ENCODE results near the gene TRIM54.
"Not testable (repeated sequence)": the region's sequence is repeated elsewhere in the genome, so short reads cannot be mapped to it uniquely, and the experiment has no call there.

- TF ChIP-seq EZH2 (IDR thresholded peaks at IDR 0.05; ENCODE audit: borderline replicate concordance, insufficient read depth, low read length, poor library complexity, severe bottlenecking); EP300 (conservative IDR thresholded peaks at IDR 0.05; ENCODE audit: poor library complexity, severe bottlenecking); CTCF (IDR thresholded peaks at IDR 0.05; ENCODE audit: poor library complexity, severe bottlenecking); POLR2AphosphoS5 (IDR thresholded peaks at IDR 0.05); RAD21 (conservative IDR thresholded peaks at IDR 0.05): not testable (repeated sequence)
Measured at GRCh38 chr2:27319839-27320238, 37.6 kb downstream of the TRIM54 start.

All from neural cell (in vitro differentiated cells).